Measurements from ENCODE around the gene SDK2. TPM values are rescaled to one million over a fixed set of nuclear protein-coding genes. Genes with fewer than 3 reads are reported as not detected.

The SDK2 gene
- total and polyA plus RNA-seq, 2 of the 8 experiments (the other 6 are each of a cell fraction or from before 2014, with no cell fraction given): 3.9 to 4.1 TPM

DNA sequence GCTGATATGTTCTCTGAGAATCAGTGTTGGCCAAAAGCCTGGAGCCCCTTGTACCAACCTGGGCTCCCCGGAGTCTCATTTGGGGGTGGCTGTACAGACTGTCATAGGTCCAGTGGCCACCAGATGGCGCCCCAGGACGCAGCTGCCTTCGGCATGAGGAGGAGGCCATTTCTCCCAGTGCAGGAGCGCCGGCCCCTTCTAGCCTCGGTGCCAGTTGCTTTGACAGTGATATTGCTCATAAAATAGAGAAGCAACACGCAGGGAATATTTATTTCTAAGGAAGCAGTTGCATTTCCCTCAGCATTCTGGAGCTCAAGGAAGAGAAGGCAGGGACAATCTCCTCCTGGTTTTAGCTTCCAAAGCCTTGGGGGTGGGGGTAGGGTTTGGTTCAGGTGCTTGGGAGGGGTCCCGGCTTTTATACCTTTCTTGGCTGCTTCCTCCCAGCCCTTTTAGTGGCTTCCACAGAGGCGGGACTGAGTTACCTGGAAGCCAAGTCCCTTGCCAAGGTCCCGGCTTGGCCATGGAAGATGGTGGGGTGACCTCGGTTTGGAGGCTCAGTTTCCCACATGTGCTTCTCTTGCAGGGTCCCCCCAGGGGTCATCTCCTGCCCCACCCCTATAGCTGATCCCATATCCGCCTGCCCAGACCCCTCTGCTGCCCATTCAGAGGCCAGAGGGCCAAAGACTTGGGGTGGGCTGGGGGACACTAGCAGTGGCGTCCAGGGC is 214.6 kb downstream of the SDK2 start:
- H2BK15ac ChIP-seq (ENCODE audit: low read length): no peak overlapping the region
- no peaks in the 10 kb centered on the region for H3K79me2 ChIP-seq (ENCODE audit: control insufficient read depth in 1 of 2, insufficient read depth in 2 of 2, low read length in 2 of 2)
- H2BK12ac ChIP-seq (ENCODE audit: low read depth, low read length): no peak overlapping the region
- H4K5ac ChIP-seq (ENCODE audit: insufficient read length, low read depth, low read length): no peak overlapping the region
- H3K9ac ChIP-seq (replicated peaks in 1 of 4; ENCODE audit: extremely low read depth in 1 of 4, low read depth in 3 of 4, low read length in 3 of 4): no peak overlapping the region
- H3K9me3 ChIP-seq (ENCODE audit: insufficient read depth in 2 of 2, low read depth in 1 of 2, low read length in 1 of 2): no peaks in the 10 kb centered on the region
- H2AFZ ChIP-seq (ENCODE audit: low read length): no peak overlapping the region
- H3K56ac ChIP-seq (replicated peaks; ENCODE audit: insufficient read length, low read depth, low read length): no peak overlapping the region
- no peak overlapping the region; the same call in 1 of the 2 replicates for H3K18ac ChIP-seq (ENCODE audit: extremely low read depth, low read length)
- no peak overlapping the region for H3K4me3 ChIP-seq (ENCODE audit: extremely low read depth in 1 of 4, insufficient read depth in 2 of 4, low read depth in 3 of 4, low read length in 4 of 4)
- no peaks in the 10 kb centered on the region for H4K20me1 ChIP-seq (replicated peaks in 1 of 2; ENCODE audit: control insufficient read depth in 1 of 2, insufficient read depth in 2 of 2, low read length in 2 of 2)
- no peak overlapping the region for H2BK120ac ChIP-seq (replicated peaks; ENCODE audit: low read depth, low read length)
- H2BK20ac ChIP-seq (ENCODE audit: low read length): no peak overlapping the region
- H4K91ac ChIP-seq (replicated peaks; ENCODE audit: insufficient read length, low read length): no peak overlapping the region
- H3K4me1 ChIP-seq (replicated peaks in 1 of 4; ENCODE audit: control insufficient read depth in 3 of 4, insufficient read depth in 4 of 4, low read length in 3 of 4): peaks cover 0 to 6% (median 1%) of the 10 kb centered on the region in 4 experiments; a peak in 3 of 7 replicates
- H3K4me2 ChIP-seq (ENCODE audit: insufficient read depth in 1 of 2, low read depth in 2 of 2, low read length in 2 of 2): peak overlapping the region in 1 of 2 experiments; percentile 17; a peak in 1 of 4 replicates
- H3K14ac ChIP-seq (ENCODE audit: insufficient read length): no peak overlapping the region
- H3K27ac ChIP-seq (ENCODE audit: low read depth, low read length): no peak overlapping the region
- H3K4ac ChIP-seq (replicated peaks; ENCODE audit: insufficient read length, low read depth, low read length): no peak overlapping the region
- no peaks in the 10 kb centered on the region; a peak in 2 of 8 replicates for H3K36me3 ChIP-seq (ENCODE audit: control insufficient read depth in 2 of 4, insufficient read depth in 4 of 4, low read length in 3 of 4)
- no peak overlapping the region for H2AK5ac ChIP-seq (ENCODE audit: low read depth, low read length)
- FAIRE-seq: peak; percentile 24
- no peaks in the 10 kb centered on the region for H3K27me3 ChIP-seq (replicated peaks in 1 of 4; ENCODE audit: control insufficient read depth in 3 of 4, extremely low read depth in 1 of 4, insufficient read depth in 3 of 4, low read length in 3 of 4)
- H2BK5ac ChIP-seq (ENCODE audit: low read depth, low read length): no peak overlapping the region
- no peaks in the 10 kb centered on the region for H3K79me1 ChIP-seq (ENCODE audit: low read depth, low read length)
- no peaks in the 10 kb centered on the region for H3K23me2 ChIP-seq (ENCODE audit: low read depth, low read length)
- 40% methylated on average over 14 of the region's 14 CpGs; no CpG with 5 or more reads in 1 of the 2 experiments for WGBS, 2 experiments (ENCODE audit: extremely low coverage in 1 of 2, insufficient coverage in 1 of 2, insufficient read length in 1 of 2, insufficient replicate concordance in 2 of 2, low coverage in 1 of 2, low lambda C conversion rate in 2 of 2, missing lambda C conversion rate in 1 of 2)
- ChIA-PET CTCF (ENCODE audit: partially characterized antibody) (interaction anchor here (0.7 to 4.2 kb wide), 66 partner anchors 7 to 569 kb away, joined by 3 to 34 read pairs (median 5); partner anchors contain the start of gene SDK2), POLR2A (ENCODE audit: partially characterized antibody) (interaction anchor here (1.1 to 1.3 kb wide), 4 partner anchors 9 to 215 kb away, joined by 3 read pairs; no protein-coding TSS in a partner anchor)
- no peak overlapping the region for H3K23ac ChIP-seq (ENCODE audit: insufficient read length)
- DNase-seq (ENCODE audit: low read depth in 1 of 2, low spot score in 2 of 2): peak; percentile 46 to 98
- no peak overlapping the region for H4K8ac ChIP-seq (ENCODE audit: extremely low read depth, insufficient read depth, low read length)
- TF ChIP-seq YY1 (IDR thresholded peaks at IDR 0.05; ENCODE audit: low read depth, low read length) (peak; percentile 93), RAD21 (IDR thresholded peaks at IDR 0.05 in 1 of 2, conservative IDR thresholded peaks at IDR 0.05 in 1 of 2; ENCODE audit: low read depth in 2 of 2, low read length in 2 of 2) (peak; percentile 96 to 98), ASH2L (IDR thresholded peaks at IDR 0.05; ENCODE audit: low read length) (no peak), RBBP5 (IDR thresholded peaks at IDR 0.05; ENCODE audit: borderline replicate concordance, low read depth, low read length) (no peak)
- TF ChIP-seq, protein P1, sequence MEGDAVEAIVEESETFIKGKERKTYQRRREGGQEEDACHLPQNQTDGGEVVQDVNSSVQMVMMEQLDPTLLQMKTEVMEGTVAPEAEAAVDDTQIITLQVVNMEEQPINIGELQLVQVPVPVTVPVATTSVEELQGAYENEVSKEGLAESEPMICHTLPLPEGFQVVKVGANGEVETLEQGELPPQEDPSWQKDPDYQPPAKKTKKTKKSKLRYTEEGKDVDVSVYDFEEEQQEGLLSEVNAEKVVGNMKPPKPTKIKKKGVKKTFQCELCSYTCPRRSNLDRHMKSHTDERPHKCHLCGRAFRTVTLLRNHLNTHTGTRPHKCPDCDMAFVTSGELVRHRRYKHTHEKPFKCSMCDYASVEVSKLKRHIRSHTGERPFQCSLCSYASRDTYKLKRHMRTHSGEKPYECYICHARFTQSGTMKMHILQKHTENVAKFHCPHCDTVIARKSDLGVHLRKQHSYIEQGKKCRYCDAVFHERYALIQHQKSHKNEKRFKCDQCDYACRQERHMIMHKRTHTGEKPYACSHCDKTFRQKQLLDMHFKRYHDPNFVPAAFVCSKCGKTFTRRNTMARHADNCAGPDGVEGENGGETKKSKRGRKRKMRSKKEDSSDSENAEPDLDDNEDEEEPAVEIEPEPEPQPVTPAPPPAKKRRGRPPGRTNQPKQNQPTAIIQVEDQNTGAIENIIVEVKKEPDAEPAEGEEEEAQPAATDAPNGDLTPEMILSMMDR (IDR thresholded peaks at IDR 0.05; ENCODE audit: control extremely low read depth in 1 of 3, insufficient read depth in 1 of 3, low read depth in 1 of 3, low read length in 3 of 3): peak; percentile 92 to 97 (median 92)
- TF ChIP-seq, protein P2, sequence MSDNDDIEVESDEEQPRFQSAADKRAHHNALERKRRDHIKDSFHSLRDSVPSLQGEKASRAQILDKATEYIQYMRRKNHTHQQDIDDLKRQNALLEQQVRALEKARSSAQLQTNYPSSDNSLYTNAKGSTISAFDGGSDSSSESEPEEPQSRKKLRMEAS (IDR thresholded peaks at IDR 0.05): peak; percentile 18; the same call in 1 of the 2 replicates
- TF ChIP-seq, protein P3, sequence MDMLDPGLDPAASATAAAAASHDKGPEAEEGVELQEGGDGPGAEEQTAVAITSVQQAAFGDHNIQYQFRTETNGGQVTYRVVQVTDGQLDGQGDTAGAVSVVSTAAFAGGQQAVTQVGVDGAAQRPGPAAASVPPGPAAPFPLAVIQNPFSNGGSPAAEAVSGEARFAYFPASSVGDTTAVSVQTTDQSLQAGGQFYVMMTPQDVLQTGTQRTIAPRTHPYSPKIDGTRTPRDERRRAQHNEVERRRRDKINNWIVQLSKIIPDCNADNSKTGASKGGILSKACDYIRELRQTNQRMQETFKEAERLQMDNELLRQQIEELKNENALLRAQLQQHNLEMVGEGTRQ (IDR thresholded peaks at IDR 0.05; ENCODE audit: low read length): peak; percentile 26; the same call in 1 of the 2 replicates
